ENCODE measurements around the gene PAXIP1.

The PAXIP1 gene

GRCh38 chr7:154990964-154991540 lies 11.9 kb downstream of the PAXIP1 start:
- no peak for DNase-seq

- no peak for DNase-seq
These were observed 15.4 kb downstream of the PAXIP1 start for GRCh38 chr7:154987571-154987970.

- no peak for DNase-seq
These were observed 16.6 kb downstream of the PAXIP1 start for GRCh38 chr7:154986200-154986945.

GRCh38 chr7:154985230-154985629 lies 17.7 kb downstream of the PAXIP1 start:
- DNase-seq: no peak

- no peak for DNase-seq
These were observed 18.2 kb downstream of the PAXIP1 start for GRCh38 chr7:154984601-154985188.

GRCh38 chr7:154978017-154978416 lies 24.9 kb downstream of the PAXIP1 start:
- no peak for DNase-seq

GRCh38 chr7:154977250-154977649 lies 25.7 kb downstream of the PAXIP1 start:
- no peak for DNase-seq

GRCh38 chr7:154976844-154977243 lies 26.1 kb downstream of the PAXIP1 start:
- DNase-seq: no peak

- DNase-seq: no peak
These were observed 26.9 kb downstream of the PAXIP1 start for GRCh38 chr7:154975984-154976383.

GRCh38 chr7:154973381-154973780 lies 29.5 kb downstream of the PAXIP1 start:
- no peak for DNase-seq

GRCh38 chr7:154968336-154969001 lies 34.5 kb downstream of the PAXIP1 start:
- DNase-seq: no peak

- DNase-seq: no peak
These were observed 35.4 kb downstream of the PAXIP1 start for GRCh38 chr7:154967401-154967955.

GRCh38 chr7:154965014-154965413 lies 37.9 kb downstream of the PAXIP1 start:
- no peak for DNase-seq

- DNase-seq: no peak
These were observed 42.7 kb downstream of the PAXIP1 start for GRCh38 chr7:154960063-154960790.

GRCh38 chr7:154956427-154956826 lies 46.5 kb downstream of the PAXIP1 start:
- no peak for DNase-seq

- DNase-seq: peak; percentile 81
These were observed 49.8 kb downstream of the PAXIP1 start for GRCh38 chr7:154953006-154953684.

- no peak for DNase-seq
These were observed 52.0 kb downstream of the PAXIP1 start for GRCh38 chr7:154950960-154951359.

- no peak for DNase-seq
These were observed 55.3 kb downstream of the PAXIP1 start for GRCh38 chr7:154947604-154948003.

- DNase-seq: no peak
These were observed 56.8 kb downstream of the PAXIP1 start for GRCh38 chr7:154946166-154946565.

GRCh38 chr7:154943906-154944305 lies 59.0 kb downstream of the PAXIP1 start:
- DNase-seq: no peak

GRCh38 chr7:154942691-154943090 lies 60.2 kb downstream of the PAXIP1 start:
- DNase-seq: no peak

GRCh38 chr7:154937837-154938236 lies 65.1 kb downstream of the PAXIP1 start:
- DNase-seq: no peak
